ENCODE data around the gene PRRC1.

Gene PRRC1

DNA sequence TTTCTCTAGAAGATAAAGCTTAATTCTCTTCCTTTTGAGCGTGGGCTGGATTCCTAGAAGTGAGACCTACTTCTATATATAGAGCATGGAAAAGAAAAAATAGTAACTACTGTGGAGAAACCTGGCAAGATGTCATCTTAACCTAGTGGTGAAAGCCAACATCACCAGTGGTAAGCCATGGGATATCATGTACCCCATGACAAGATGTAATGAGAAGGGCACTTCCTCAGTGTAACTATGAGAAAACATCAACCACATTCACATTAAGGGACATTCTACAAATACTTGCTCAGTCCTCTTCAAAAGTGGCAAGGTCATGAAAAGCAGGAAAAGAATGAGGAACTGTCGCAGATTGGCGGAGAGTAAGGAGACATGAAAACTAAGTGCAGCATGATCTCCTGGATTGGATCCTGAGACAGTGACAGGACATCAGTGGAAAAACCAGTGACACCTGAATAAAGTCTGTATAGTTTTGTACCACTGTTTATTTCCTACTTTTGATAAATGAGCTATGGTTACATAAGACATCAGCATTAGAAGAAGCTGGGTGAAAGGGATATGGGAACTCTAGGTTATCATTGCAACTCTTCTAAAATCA, 65.4 kb downstream of the PRRC1 start:
- no peak for DNase-seq

DNA sequence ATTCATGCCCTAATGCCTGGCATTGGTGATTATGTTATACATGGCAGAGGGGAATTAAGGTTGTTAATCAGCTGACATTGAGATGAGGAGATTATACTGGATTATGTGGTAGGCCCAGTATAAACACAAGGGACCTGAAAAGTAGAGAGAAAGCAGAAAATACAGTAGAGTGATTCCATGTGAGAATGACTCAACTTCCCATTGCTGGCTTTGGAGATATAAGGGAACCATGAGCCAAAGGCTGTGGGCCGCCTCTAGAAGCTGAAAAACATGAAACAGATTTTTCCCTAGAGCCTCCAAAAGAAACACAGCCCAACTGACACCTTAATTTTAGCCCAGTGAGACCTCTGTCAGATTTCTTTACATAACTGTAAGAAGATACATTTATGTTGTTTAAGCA, 66.4 kb downstream of the PRRC1 start:
- no peak for DNase-seq

DNA sequence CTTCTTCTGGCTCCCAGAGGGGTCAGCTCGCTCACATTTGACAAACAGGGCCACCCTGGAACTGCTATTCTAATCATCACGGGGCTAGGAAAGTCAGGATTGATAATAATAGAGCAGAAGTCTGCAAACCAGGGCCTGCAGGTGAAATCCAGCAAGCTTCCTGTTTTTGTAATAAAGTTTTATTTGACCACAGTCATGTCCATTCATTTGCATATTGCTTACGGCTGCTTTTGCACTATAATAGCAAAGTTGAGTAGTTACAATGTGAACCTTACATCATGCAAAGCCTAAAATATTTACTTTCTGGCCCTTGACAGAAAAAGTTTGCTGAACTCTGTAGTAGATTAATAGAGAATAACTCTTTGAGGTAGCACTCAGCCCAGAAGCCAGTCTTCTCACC, 68.2 kb downstream of the PRRC1 start:
- DNase-seq = no peak

DNA sequence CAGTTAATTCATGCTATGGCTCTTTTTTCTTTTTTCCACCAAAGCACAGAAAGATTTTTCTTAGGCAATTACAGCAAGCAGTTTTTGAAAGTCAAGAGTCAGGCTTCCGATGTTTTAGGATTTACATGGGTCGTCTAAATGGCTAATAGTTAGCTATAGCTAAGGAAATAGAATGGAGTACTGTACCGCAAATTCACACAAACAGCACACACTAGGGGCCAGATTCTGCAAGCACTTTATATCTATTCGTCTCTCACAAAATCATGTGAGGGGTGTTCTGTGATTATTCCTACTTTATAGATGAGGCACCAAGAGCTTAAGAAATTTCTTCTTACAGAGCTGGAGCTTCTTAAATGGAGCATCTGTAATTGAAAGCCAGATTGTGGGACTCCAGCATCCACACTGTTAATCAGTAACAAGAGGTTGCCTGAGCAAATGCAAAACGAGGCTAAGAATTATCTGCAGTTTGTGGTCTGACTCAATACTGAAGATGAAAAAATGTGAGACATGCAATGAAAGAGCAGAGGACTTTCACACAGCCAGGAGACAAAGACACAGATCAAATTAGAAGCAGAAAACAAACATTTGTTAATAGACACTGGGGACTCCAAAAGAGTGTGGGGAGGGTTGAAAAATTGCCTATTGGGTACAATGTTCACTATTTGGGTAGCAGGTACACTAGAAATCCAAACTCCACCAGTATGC, 68.8 kb downstream of the PRRC1 start:
- no peak for DNase-seq

DNA sequence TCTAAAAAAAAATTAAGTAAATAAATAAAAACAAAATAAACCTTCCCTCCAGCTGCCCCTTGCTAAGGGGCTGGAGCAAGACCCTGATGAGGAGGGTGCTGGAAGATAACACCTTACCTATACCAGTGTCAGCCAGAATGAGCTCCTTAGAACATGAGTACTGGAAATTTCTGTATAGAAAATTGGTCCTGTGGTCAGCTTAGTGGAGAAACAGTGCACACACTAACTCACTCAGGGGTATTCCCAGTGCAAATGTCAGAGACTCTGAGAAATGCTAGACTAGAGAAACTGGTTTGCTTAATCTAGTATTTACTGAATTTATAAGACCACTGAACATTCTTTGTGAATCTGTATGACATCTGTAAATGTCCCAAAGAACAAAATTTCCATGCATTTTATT, 69.4 kb downstream of the PRRC1 start:
- no peak for DNase-seq

DNA sequence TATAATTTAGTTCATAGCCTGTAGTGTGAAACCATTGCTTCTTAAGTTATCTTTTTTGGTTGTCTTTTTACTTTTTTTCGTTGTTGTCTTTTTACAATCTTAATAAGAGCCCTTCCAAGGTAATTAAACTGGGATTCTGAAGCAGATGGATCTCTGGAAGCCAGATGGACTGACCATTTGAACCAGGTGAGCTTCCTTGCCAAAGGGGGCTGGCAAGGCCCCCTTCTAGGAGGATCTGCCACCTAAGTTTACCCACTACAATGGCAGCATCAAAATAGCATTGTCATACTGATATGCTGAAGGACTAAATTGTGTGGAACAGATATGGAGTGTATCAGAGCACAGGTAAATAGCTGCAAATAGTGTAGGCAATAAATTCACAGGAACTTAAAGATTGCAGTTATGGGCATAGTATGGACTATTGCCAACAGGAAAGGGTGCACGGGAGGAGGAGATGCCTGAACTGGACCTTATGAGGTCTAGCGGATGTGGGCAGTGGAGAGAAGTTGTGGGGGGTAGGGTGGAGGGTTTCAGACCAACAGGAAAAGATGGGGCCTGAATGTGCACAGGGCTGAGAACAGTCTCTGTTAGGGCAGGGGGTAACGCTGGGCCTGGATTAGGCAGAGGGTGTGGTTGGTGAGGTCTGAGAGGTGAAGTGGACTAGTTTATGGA, 69.9 kb downstream of the PRRC1 start:
- no peak for DNase-seq

DNA sequence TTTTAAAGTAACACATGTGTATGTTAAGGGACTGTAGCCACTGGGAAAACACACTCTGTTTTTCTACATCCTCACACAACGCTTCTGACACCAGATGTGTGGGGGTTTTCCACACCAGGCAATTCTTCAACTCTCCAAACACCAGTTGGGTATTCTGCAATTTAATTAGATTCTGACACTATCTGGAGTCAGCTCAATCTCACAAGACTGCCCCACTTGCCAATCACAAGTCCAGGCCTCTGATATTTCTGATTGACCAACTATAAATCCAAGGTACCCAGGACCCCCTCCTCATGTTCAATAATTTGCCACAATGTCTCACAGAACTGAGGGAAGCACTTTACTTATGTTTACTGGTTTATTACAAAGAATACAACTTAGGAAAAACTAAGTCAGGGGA, 70.9 kb downstream of the PRRC1 start:
- DNase-seq = no peak

DNA sequence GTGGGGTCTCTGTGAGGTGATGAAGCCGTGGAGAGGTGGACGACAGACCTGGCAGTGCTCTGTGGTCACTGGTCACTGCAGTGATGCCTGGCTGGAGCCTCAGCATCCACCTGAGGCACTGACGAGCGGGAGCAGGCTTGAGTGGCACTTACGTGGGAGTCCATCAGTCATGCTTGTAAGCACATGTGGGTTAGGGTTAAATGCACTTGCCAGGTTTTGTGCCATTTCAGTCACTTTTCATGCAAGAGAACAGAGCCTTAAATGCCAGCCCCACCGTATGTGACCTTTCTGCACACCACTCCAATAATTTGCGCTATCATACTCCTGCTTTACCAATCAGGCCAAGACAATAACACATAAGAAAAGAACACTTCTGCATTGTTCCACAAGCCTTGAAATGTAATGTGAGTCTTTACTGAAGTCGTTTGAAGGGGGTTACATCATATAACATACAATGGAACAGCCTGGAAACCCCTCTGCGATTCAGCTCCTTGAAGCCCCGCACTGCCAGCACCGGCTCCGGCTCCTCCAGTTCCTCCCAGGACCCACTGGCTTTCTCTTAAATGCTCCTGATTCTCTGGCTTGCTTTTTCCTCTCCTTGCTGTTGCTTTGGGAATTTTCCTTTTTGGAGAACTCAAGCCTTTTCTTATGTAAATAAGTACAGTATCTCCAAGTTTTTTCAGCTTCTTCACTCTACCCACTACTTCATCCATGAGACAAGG, 72.0 kb downstream of the PRRC1 start:
- DNase-seq = no peak

DNA sequence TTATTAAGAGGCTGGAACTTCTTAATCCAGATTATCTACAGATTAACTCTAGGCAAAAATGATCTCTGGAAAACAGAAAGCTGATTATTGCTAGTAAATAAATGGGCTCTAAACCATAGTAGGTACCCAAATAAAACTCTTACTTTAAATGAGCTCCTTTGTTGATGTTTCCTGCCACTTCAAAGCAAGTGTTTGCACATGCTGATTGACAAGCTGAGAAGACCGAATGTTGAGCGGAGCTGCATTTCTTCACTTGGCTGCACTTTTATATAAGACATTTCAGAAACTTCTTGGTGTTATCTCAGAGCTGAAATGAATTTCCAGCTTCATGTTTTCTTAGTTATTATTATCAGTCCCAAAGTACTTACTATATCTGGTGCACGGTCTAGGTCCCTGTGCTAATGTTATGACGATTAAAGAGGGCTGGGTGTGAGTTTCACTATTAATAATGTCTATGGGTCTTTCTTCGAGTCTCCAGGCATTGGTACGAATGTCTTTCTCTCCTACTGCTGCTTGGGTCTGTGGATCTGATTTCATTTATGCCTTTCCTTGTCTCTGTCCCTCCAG, 72.8 kb downstream of the PRRC1 start:
- DNase-seq = no peak

DNA sequence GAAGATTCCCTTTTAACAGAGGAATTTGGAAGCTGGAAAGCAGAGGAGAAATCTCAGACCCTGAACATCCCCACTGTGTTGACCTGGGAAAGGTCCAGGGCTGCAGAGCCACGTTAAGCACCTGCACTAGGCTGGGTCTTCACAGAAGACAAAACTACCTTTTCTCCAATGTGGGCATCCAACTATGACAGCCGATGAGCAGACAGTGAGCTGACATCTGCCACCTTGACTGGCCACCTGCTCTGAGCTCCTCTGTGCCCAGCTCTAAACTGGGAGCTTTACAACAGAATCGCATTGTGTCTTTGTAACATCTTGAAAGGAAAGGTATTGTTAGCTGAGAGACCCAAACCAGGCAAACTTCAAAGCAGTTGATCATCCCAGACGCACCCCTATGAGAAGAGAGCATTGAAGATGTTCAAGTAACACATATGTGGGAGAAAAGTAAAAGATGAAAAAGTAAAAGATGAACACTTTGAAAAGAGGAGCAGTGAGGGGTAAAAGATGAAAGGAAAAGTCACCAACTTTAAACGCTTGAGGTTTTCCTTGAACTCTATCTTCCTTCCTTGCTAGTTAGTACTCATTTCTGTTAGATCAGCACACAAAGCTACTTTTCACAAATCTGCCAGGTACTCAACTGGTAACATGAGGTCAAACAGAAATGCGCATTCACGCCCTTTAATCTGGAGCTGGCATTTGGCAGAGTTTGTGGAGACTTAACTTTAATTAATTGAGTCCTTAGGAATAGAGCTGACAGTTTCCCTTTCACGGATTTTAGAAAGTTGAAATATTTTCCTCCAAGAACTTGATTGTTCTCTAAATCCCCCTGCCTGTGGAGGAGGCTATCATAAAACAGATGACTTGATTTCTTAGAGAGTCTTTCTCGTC, 78.3 kb downstream of the PRRC1 start:
- DNase-seq = no peak

DNA sequence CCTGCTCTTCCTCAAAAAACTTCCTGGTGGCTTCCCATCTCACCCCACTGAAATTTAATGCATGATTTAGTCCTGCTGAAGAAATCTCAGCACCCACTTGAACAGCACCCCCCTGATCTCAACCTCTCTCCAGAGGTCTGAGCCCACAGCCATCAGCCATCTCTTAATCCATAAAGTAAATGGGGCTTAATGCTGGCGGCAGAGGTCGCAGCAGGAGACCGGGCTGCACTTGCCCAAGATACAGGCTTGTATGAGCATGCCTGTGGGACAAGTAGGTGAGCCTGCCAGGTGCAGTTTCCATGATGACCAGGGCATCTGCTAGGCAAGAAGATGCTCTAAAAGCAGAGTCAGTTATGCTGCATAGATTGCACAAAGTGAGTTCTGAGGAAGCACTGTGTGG, 79.1 kb downstream of the PRRC1 start:
- DNase-seq = no peak

DNA sequence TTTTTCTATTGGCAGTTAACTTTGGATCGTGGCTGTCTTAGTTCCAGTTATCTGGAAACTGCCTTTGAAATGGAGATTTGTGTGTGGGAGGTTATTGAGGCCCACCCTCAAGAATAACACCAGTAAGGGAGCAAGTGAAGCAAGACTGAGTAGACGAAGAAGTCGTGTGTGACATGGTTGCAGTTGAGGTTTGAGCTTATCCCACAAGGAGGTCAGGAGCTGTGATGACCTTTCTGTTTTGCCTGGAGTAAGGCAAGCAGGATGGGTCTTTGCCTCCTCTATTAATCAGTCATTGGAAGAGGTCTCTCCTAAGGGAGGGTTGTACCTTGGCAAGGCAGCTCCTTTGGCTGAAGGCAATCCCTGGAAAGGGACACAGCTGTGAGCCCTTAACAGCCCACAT, 81.9 kb downstream of the PRRC1 start:
- no peak for DNase-seq

DNA sequence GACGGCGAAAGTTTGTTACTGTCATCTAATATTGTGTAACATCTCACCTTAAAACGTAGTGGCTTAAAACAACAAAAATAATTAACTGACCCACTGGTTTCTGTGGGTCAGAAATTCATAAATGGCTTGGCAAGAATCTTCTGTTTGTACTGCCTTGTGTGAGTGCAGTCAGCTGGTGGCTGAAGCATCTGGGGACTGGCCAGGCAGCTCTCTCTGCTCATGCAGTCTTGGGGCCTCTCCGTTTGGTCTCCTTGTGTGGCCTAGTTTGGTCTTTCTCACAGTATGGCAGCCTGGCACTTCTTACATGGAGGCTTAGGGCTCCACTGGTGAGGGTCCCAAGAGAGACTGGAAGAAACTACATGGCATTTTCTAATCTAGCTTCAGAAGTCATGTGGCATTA, 82.4 kb downstream of the PRRC1 start:
- no peak for DNase-seq

DNA sequence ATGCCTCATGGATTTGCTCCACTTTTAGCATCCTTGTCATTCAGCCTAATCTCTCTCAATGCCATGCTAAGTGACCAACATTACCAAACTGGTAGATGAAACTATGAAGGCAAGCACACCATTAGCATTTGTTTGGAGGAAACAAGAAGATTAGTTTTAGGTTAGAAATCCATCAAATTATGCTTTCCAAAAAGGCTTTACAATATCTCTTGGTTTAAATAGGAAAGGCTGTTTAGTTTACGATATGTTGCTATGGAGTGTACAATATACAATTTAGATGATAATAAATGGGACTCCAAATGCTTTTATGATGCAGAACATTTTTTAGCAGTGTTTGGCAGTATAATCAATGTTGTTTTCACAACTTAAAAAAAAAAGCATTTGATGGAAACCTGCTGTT, 83.7 kb downstream of the PRRC1 start:
- DNase-seq = no peak

DNA sequence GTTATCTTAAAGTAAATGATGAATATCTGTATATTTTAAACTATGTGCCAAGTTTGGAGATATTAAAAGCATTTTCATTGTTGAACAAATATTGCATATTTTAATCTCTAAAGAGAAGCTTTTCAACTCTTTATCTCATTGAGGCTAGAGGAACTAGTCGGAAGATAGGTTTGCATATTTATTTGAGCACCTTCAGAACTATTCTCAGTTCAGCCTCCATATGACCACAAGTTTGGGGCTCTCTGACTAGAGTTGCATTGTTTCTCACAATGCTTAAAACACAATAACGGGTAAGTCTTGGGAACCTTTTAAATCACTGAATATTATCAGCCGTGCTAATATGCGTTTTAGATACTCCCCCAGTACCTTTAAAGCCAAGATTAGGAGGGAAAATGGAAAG, 84.2 kb downstream of the PRRC1 start:
- DNase-seq = no peak

DNA sequence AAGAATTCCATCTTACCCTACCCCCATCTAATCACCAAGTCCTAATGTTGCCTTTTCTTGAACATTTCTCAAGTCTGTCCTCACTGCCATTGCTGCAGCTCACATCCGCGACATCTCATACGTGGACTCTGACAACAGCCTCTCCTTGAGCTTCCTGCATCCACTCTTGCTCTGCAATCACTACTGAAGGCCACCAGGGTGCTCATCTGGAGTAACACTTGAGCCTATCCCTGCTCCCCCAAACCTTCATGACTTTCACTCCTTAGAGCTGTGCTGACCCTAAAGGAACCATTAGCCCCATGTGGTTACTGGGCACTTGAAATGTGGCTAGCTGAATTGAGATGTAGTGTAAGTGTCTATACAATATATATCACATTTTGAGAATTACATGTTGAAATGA, 85.0 kb downstream of the PRRC1 start:
- no peak for DNase-seq

DNA sequence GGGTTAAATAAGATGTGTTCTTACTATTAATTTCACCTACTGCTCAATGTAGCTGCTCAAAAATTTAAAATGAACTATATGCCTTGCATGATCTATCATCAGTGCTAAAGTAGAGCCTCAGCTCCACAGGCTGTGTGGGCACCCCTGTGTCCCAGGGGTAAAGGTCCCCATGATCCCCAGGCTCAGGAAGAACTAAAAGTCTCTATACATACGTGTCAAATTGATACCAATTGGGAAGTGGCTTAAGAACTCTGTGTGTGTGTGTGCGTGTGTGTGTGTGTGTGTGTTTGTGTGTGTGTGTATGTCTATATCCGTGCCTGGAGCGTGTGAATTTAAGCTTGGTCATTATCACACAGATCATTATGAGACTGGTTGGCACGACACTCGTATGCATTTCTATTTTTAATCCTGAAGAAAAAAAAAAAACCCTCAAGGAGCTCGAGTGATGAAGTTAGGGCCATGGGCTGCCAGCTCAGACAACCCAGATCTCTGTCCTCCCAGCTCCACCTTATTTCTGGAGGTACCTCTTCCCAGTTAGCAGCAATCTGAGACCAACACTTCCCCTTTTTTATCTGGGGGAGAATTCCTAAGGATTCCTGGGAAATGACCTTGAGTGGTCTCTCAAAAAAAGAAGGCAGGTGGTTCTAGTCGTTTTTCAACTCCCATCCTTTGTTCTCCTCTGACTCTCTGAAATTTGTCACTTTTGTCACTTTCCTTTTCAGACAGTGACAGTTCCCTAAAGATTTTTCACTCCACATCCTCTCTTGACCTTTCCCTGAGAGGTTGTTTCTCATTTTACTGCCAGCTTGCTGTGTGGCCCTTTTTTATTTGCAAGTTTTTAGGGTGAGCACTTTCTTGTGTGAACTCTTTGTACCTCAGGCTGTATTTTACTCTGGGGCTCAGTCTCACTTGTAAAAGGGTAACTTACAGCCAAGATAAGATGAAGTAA, 85.7 kb downstream of the PRRC1 start:
- no peak for DNase-seq

Measured in GDM1 (cell line).